ENCODE measurements around the gene TXK.

- TF ChIP-seq CTCF (conservative IDR thresholded peaks at IDR 0.05; ENCODE audit: low read length) = no peak
- TF ChIP-seq EZH2phosphoT487 (IDR thresholded peaks at IDR 0.05; ENCODE audit: borderline replicate concordance) = no peak
These were observed 38.6 kb downstream of the TXK start for GRCh38 chr4:48095441-48095840.
